Measurements from ENCODE around the gene CD302.
"Not testable (repeated sequence)": the region's sequence is repeated elsewhere in the genome, so short reads cannot be mapped to it uniquely, and the experiment has no call there.

CD302 gene

DNA sequence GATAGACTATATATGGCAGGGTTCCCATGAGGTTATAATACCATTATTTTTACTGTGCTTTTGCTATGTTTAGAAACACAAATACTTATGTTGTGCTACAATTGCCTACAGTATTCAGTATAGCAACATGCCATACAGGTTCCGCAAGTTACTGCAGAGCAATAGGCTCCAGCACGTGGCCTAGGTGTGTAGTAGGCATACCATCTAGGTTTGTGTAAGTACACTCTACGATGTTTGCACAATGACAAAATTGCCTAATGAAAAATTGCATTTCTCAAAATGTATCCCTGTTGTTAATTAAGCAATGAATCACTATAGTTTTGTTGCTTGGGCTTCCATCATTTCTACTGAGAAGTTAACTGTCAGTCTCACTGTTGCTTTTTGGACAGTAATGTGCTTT, 9.8 kb downstream of the CD302 start:
- Histone ChIP-seq H3K9me3 (ENCODE audit: severe bottlenecking) (no peaks in the 10 kb centered on the region), H3K27ac (ENCODE audit: poor library complexity, severe bottlenecking) (no peak overlapping the region), H3K4me1 (ENCODE audit: insufficient read depth, poor library complexity, severe bottlenecking) (no peaks in the 10 kb centered on the region), H3K36me3 (ENCODE audit: low read depth) (no peaks in the 10 kb centered on the region), H3K4me3 (ENCODE audit: severe bottlenecking) (no peak overlapping the region), H3K27me3 (ENCODE audit: insufficient read depth, poor library complexity, severe bottlenecking) (no peaks in the 10 kb centered on the region)
- no peak for TF ChIP-seq CTCF (IDR thresholded peaks at IDR 0.05; ENCODE audit: poor library complexity, severe bottlenecking)
- DNase-seq (ENCODE audit: low spot score), result no peak
- no peak for ATAC-seq (ENCODE audit: low read depth)

DNA sequence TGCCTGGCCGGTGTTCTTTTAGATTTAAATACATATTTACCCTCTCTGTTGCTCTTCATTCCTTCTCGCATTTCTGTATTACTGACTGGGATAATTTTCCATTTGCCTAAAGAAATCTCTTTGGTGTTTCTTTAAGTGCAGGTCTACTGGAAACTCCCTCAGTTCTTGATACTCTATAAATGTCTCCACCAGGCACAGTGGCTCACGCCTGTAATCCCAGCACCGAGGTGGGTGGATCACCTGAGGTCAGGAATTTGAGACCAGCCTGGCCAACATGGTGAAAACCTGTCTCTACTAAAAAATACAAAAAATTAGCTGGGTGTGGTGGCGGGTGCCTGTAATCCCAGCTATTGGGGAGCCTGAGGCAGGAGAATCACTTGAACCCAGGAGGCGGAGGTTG, 10.4 kb downstream of the CD302 start:
- not testable (repeated sequence) for H3K4me1 ChIP-seq (ENCODE audit: insufficient read depth, poor library complexity, severe bottlenecking); H3K36me3 ChIP-seq (ENCODE audit: low read depth); H3K27me3 ChIP-seq (ENCODE audit: insufficient read depth, poor library complexity, severe bottlenecking); H3K27ac ChIP-seq (ENCODE audit: poor library complexity, severe bottlenecking); H3K4me3 ChIP-seq (ENCODE audit: severe bottlenecking); DNase-seq (ENCODE audit: low spot score); ATAC-seq (ENCODE audit: low read depth); H3K9me3 ChIP-seq (ENCODE audit: severe bottlenecking)

GRCh38 chr2:159786938-159787337, 11.1 kb downstream of the CD302 start:
- H3K9me3 ChIP-seq (ENCODE audit: severe bottlenecking), result no peaks in the 10 kb centered on the region
- no peak overlapping the region for H3K27ac ChIP-seq (ENCODE audit: poor library complexity, severe bottlenecking)
- no peak for DNase-seq (ENCODE audit: low spot score)
- no peak overlapping the region for H3K4me3 ChIP-seq (ENCODE audit: severe bottlenecking)
- H3K36me3 ChIP-seq (ENCODE audit: low read depth), result no peaks in the 10 kb centered on the region
- TF ChIP-seq CTCF (IDR thresholded peaks at IDR 0.05; ENCODE audit: poor library complexity, severe bottlenecking), result no peak
- no peaks in the 10 kb centered on the region for H3K4me1 ChIP-seq (ENCODE audit: insufficient read depth, poor library complexity, severe bottlenecking)
- no peak for ATAC-seq (ENCODE audit: low read depth)
- no peaks in the 10 kb centered on the region for H3K27me3 ChIP-seq (ENCODE audit: insufficient read depth, poor library complexity, severe bottlenecking)

GRCh38 chr2:159785195-159785594, 12.8 kb downstream of the CD302 start:
- no peaks in the 10 kb centered on the region for H3K4me1 ChIP-seq (ENCODE audit: insufficient read depth, poor library complexity, severe bottlenecking)
- H3K9me3 ChIP-seq (ENCODE audit: severe bottlenecking), result no peaks in the 10 kb centered on the region
- H3K27me3 ChIP-seq (ENCODE audit: insufficient read depth, poor library complexity, severe bottlenecking), result no peaks in the 10 kb centered on the region
- no peak for ATAC-seq (ENCODE audit: low read depth)
- no peak overlapping the region for H3K27ac ChIP-seq (ENCODE audit: poor library complexity, severe bottlenecking)
- no peak overlapping the region for H3K4me3 ChIP-seq (ENCODE audit: severe bottlenecking)
- TF ChIP-seq CTCF (IDR thresholded peaks at IDR 0.05; ENCODE audit: poor library complexity, severe bottlenecking), result no peak
- DNase-seq (ENCODE audit: low spot score), result no peak
- H3K36me3 ChIP-seq (ENCODE audit: low read depth), result no peaks in the 10 kb centered on the region

GRCh38 chr2:159784744-159785143, 13.3 kb downstream of the CD302 start:
- not testable (repeated sequence) for H3K27me3 ChIP-seq (ENCODE audit: insufficient read depth, poor library complexity, severe bottlenecking); DNase-seq (ENCODE audit: low spot score); H3K27ac ChIP-seq (ENCODE audit: poor library complexity, severe bottlenecking); H3K36me3 ChIP-seq (ENCODE audit: low read depth); H3K4me3 ChIP-seq (ENCODE audit: severe bottlenecking); H3K4me1 ChIP-seq (ENCODE audit: insufficient read depth, poor library complexity, severe bottlenecking); H3K9me3 ChIP-seq (ENCODE audit: severe bottlenecking); ATAC-seq (ENCODE audit: low read depth)

GRCh38 chr2:159783556-159783955, 14.5 kb downstream of the CD302 start:
- Histone ChIP-seq H3K4me3 (ENCODE audit: severe bottlenecking) (no peak overlapping the region), H3K27me3 (ENCODE audit: insufficient read depth, poor library complexity, severe bottlenecking) (no peaks in the 10 kb centered on the region), H3K36me3 (ENCODE audit: low read depth) (no peaks in the 10 kb centered on the region), H3K9me3 (ENCODE audit: severe bottlenecking) (no peaks in the 10 kb centered on the region), H3K27ac (ENCODE audit: poor library complexity, severe bottlenecking) (no peak overlapping the region), H3K4me1 (ENCODE audit: insufficient read depth, poor library complexity, severe bottlenecking) (no peaks in the 10 kb centered on the region)
- no peak for ATAC-seq (ENCODE audit: low read depth)
- no peak for DNase-seq (ENCODE audit: low spot score)
- TF ChIP-seq CTCF (IDR thresholded peaks at IDR 0.05; ENCODE audit: poor library complexity, severe bottlenecking), result no peak

Data from RWPE2 (cell line).